Activated naive CD8-positive, alpha-beta T cell treated with anti-CD3 and anti-CD28 coated beads, Interleukin-2, amount 10 ng/mL, durations not matched to agents 7 days and 5 days (primary cell): ENCODE measurements around the gene ATP2C2. TPM values are rescaled to one million over a fixed set of nuclear protein-coding genes. Genes with fewer than 3 reads are reported as not detected.
"Not testable (repeated sequence)": the region's sequence is repeated elsewhere in the genome, so short reads cannot be mapped to it uniquely, and the experiment has no call there.

ENCODE experiments used
- ATAC-seq: fragments of 150-1000 bp; cut with Tn5 transposase; one replicate; pipeline ENCODE4 v1.10.0; 2021; ENCODE audit warnings: low read depth, moderate library complexity
- POLR2A ChIA-PET: fragments of 350-600 bp; sonication (Branson Sonifier 250); formaldehyde crosslinking; loops from one replicate; lab custom pipeline; 2021; ENCODE audit warnings: antibody characterized with exemption; lab: Charles Lee
- DNase-seq: peaks from one replicate; pipeline ENCODE4 v3.0.0; 2021
- H3K27ac Mint-ChIP-seq: one replicate; pipeline ENCODE4 v1.8.0; 2022; ENCODE audit warnings: mild to moderate bottlenecking, mixed read lengths
- H3K27me3 Mint-ChIP-seq: one replicate; pipeline ENCODE4 v1.8.0; 2022; ENCODE audit warnings: mild to moderate bottlenecking, moderate library complexity, mixed read lengths
- H3K36me3 Mint-ChIP-seq: one replicate; pipeline ENCODE4 v1.8.0; 2021; ENCODE audit warnings: mild to moderate bottlenecking, mixed read lengths
- H3K4me1 Mint-ChIP-seq: one replicate; pipeline ENCODE4 v1.8.0; 2021; ENCODE audit warnings: mixed read lengths
- H3K4me3 Mint-ChIP-seq: one replicate; pipeline ENCODE4 v1.8.0; 2022; ENCODE audit warnings: mild to moderate bottlenecking, moderate library complexity, mixed read lengths
- H3K9me3 Mint-ChIP-seq: one replicate; pipeline ENCODE4 v1.8.0; 2021; ENCODE audit warnings: mixed read lengths
- total RNA-seq, 2 experiments: library from RNA; stranded (reverse); gene quantifications; one replicate each; pipeline ENCODE4 v1.2.3, GENCODE V29; 2021

Gene ATP2C2
- total RNA-seq, 2 experiments from 2014 or later, result not detected

DNA sequence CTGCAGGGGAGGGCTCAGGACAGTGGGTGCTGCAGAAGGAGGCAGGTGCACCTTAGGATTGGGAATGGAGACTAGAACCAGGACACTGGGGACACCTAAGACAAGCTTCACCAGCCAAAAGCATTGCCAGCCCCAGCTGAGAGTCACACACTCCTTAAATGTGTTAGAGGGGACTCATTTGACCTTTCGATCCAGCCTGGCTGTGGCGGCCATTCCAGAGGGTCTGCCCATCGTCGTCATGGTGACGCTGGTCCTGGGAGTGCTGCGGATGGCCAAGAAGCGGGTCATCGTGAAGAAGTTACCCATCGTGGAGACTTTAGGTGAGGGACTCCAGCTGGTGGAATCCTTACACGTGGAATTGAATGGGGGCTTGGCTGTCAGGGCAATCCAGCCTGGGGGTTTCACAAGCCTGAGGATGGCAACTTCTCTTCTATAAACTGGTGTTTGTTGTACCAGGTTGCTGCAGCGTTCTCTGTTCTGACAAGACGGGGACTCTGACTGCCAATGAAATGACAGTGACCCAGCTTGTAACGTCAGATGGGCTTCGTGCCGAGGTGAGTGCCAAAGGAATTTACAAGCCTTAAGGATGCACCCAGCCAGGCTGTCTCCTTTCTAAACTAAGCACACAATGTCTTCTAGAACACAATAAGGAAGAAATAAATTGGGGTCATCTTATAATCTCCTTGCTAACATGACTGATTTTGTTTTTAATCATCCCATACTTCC, 70.8 kb downstream of the ATP2C2 start:
- ATAC-seq (no peak), DNase-seq (no peak)
- Mint-ChIP-seq H3K36me3 (no peaks in the 10 kb centered on the region), H3K4me3 (no peak overlapping the region), H3K27ac (no peak overlapping the region), H3K4me1 (no peaks in the 10 kb centered on the region), H3K9me3 (no peaks in the 10 kb centered on the region), H3K27me3 (peaks cover 20% of the 10 kb centered on the region)
- POLR2A ChIA-PET, result no interaction called here

DNA sequence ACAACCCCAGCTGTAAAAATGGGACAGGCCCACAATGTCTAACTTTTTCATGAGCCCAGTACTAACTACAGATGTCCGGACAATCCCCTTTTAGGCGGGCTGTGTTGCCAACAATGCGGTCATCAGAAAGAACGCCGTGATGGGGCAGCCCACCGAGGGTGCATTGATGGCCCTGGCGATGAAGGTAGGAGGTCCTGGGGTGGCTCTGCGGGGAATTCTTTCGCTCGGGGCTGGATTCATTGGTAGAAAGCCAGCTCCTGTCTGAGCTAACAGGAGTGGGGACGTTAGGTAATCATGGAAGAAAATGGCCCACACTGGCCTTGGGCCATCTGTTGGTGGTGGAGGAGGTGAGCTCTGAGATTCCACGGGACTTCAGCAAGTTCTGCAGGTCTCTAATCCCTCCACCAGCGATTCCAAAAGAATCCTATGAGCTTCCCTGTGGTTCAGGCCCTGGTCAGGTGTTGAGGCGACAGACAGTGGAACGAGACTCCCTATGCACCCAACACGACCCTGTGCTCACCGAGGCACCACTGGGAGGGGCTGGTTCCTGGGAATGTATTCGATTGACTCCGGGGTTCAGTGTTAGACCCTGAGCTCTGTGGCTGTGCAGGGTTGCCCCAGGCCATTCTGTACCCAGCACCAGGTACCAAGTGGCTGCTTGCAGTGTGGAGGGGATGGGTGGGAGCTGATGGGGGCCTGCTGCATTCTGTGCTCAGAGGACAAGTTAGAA, 74.2 kb downstream of the ATP2C2 start:
- Mint-ChIP-seq H3K4me1 (no peaks in the 10 kb centered on the region), H3K4me3 (no peak overlapping the region), H3K9me3 (no peaks in the 10 kb centered on the region), H3K36me3 (no peaks in the 10 kb centered on the region), H3K27me3 (peaks cover 30% of the 10 kb centered on the region), H3K27ac (no peak overlapping the region)
- no peak for DNase-seq
- POLR2A ChIA-PET, result no interaction called here
- ATAC-seq, result no peak

DNA sequence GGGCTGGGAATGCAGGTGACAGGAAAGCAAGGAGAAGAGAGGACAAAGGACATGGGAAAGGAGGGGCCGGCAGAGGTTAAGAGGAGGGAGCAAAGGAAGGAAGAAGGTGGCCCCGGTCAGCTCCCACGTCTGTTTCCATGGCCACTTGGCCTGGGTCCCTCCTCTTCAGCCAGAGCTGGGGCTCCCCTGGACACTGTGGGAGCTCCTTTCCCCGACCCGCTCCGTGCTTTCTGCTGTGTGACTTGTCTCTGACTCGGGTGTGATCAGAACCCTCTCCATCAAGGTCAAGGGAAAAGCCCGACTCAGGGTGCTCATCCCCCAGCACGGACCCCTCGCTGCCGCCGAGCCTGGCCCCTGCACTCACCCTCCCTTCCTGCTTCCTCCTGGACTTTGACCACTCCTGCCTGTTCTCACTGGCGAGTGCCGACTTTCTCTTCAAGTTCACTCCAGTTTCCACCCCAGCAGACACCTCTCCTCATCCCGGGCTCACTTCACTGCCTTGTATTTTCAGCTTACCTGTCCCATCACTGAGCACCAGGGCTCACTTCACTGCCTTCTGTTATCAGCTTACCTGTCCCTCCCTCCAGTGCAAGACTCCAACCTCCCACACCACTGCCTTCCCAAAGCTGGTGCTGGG, 74.9 kb downstream of the ATP2C2 start:
- ATAC-seq (no peak), DNase-seq (no peak)
- Mint-ChIP-seq H3K4me1 (no peaks in the 10 kb centered on the region), H3K4me3 (no peak overlapping the region), H3K27me3 (peaks cover 30% of the 10 kb centered on the region), H3K9me3 (no peaks in the 10 kb centered on the region), H3K27ac (no peak overlapping the region), H3K36me3 (no peaks in the 10 kb centered on the region)
- POLR2A ChIA-PET, result no interaction called here

DNA sequence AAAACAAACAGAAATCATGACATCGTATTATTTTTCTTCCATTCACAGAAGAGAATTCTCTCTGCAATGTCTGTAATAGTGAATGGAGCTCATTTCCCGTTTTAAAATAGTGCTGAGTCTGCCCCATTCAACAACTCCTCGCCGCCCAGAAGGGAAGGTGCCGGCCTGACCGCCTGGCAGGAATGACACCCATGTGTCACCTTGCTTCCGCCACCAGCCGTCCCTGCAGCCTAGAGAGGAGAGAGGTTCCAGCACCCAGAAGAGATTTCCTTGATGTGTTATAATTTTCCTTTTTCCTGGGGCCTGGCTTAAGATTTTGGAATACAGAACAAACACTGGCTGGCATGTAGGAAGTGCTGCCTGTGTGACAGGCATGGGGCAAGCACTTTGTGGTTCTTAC, 76.1 kb downstream of the ATP2C2 start:
- ATAC-seq (no peak), DNase-seq (no peak)
- no peak overlapping the region for H3K4me3 Mint-ChIP-seq
- H3K27ac Mint-ChIP-seq, result no peak overlapping the region
- peaks cover 32% of the 10 kb centered on the region for H3K27me3 Mint-ChIP-seq
- H3K4me1 Mint-ChIP-seq, result no peaks in the 10 kb centered on the region
- POLR2A ChIA-PET, result no interaction called here
- no peaks in the 10 kb centered on the region for H3K9me3 Mint-ChIP-seq
- no peaks in the 10 kb centered on the region for H3K36me3 Mint-ChIP-seq

DNA sequence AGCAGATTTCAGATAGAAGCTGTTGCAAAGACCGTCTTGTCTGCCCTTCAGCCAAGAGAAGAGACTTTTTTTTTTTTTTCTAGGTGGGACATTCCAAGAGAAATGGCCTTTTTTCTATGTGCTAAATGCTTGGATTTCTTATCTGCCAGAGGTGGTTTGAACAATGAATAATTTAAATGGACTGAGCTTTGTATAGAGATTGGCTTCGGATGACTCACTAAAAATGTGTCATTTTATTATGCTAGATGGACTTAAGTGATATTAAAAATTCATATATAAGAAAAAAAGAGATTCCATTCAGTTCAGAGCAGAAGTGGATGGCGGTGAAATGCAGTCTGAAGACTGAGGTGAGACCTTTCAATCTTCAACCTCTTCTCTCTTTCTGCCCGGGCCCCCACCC, 77.7 kb downstream of the ATP2C2 start:
- ATAC-seq, result no peak
- Mint-ChIP-seq H3K27ac (no peak overlapping the region), H3K27me3 (peaks cover 30% of the 10 kb centered on the region), H3K4me1 (no peaks in the 10 kb centered on the region), H3K36me3 (no peaks in the 10 kb centered on the region), H3K4me3 (no peak overlapping the region), H3K9me3 (no peaks in the 10 kb centered on the region)
- DNase-seq, result no peak
- POLR2A ChIA-PET, result no interaction called here

DNA sequence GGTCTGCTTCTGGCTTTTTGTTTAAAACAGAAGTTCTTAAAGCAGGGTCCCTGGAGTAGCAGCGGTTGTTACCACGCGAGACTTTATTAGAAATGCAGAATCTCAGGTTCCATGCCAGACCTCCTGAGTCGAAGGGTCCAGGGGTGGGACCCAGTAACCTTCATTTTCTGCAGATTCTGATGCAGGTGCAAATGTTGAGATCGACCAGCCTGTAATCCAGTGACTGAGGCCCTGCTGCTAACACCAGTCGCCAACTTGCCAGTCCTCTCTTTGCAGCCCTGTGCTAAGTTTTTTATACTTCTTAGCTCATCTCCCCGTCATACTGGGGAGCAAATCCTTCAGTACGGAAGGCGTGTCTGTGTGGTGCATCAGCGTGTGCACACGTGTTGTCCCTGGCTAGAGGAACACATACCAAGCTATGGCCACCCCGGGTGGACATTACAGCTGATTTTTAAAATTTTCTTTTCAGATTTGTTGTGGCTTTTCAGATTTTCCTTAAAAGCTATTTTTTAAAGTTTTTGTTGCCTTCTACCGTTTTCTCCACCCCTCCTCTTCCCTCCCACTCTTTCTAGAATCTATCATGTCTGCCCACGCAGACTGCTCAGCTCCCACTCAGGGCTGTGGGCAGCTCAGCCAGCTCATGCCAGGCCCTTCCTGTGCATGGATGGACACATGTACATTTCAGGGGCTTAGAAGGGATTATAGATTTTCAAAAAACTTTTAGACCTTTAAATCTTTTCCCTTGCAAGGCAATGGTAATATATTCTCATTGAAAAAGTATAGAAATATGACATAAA, 78.5 kb downstream of the ATP2C2 start:
- Mint-ChIP-seq H3K27ac (no peak overlapping the region), H3K9me3 (no peaks in the 10 kb centered on the region), H3K4me3 (no peak overlapping the region), H3K27me3 (peaks cover 30% of the 10 kb centered on the region), H3K36me3 (no peaks in the 10 kb centered on the region), H3K4me1 (no peaks in the 10 kb centered on the region)
- DNase-seq (no peak), ATAC-seq (no peak)
- POLR2A ChIA-PET, result interaction anchor here (0.5 kb wide), 1 partner anchor 435 kb away, joined by 3 read pairs; no protein-coding TSS in a partner anchor

DNA sequence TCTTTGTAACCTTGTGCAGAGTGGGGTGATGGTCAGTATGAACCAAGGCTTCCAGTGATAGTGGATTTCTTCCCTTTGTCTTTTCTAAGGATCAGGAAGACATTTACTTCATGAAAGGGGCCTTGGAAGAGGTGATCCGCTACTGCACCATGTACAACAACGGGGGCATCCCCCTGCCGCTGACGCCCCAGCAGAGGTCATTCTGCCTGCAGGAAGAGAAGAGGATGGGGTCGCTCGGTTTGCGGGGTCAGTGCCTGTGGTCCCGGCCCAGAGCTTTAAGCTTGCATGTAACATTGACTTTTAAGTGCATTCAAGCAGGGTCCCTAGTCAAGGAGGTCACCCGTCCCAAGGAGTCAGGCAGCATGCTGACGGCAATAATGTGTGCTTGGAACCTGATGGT, 80.1 kb downstream of the ATP2C2 start:
- H3K4me1 Mint-ChIP-seq, result no peaks in the 10 kb centered on the region
- POLR2A ChIA-PET, result no interaction called here
- no peak for DNase-seq
- no peak overlapping the region for H3K27ac Mint-ChIP-seq
- peaks cover 3% of the 10 kb centered on the region for H3K36me3 Mint-ChIP-seq
- no peaks in the 10 kb centered on the region for H3K9me3 Mint-ChIP-seq
- peaks cover 19% of the 10 kb centered on the region for H3K27me3 Mint-ChIP-seq
- no peak overlapping the region for H3K4me3 Mint-ChIP-seq
- no peak for ATAC-seq

DNA sequence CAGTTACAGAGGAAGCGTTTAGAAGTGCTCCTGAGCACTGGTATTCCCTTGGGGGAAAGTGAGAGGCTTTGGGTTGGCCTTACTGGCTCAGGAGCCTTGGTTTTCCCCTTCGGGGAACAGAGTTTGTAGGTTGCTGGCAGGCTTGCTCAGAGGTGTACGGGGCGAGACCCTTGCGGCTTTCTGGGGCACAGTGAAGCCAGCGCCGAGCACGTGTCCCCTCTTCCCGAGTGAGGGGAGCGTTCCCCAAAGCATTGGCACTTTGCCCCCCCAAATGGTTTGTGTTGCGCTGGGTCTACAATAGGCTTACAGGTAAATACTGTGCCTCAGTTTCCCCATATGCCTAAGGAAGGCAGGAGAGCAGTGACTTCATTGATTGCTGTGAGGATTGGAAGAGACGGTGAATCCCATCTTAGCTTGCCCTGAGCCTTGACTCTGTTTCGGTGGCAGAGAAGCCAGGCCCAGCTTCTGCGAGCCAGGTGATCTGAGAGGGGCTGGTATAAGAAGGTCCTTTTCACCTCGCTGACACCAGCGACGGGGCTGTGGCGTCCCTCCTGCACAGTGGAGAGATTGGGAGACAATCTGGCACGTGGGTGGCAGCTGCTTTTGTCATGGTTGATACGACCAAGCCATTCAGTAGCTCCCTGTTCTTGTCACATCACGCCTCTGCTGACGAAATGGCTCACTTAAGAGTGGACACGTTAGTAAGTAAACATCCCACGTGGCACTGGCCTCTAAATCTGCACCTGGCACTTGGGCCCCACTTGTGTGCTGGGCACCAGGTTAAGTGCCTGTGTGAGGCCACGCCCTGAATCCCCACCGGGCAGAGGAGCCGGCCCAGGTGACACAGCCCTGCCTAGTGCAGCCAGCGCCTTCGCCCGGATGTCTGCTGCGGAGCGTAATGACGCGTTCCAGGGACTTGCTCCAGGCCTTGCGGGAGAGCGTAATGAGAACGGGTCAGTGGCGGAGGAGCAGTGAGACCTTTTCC, 81.1 kb downstream of the ATP2C2 start:
- DNase-seq (peak; percentile 29), ATAC-seq (no peak)
- H3K27ac Mint-ChIP-seq, result no peak overlapping the region
- no peaks in the 10 kb centered on the region for H3K4me1 Mint-ChIP-seq
- H3K27me3 Mint-ChIP-seq, result peaks cover 10% of the 10 kb centered on the region
- H3K9me3 Mint-ChIP-seq, result no peaks in the 10 kb centered on the region
- H3K4me3 Mint-ChIP-seq, result no peak overlapping the region
- H3K36me3 Mint-ChIP-seq, result peaks cover 3% of the 10 kb centered on the region
- POLR2A ChIA-PET, result no interaction called here

DNA sequence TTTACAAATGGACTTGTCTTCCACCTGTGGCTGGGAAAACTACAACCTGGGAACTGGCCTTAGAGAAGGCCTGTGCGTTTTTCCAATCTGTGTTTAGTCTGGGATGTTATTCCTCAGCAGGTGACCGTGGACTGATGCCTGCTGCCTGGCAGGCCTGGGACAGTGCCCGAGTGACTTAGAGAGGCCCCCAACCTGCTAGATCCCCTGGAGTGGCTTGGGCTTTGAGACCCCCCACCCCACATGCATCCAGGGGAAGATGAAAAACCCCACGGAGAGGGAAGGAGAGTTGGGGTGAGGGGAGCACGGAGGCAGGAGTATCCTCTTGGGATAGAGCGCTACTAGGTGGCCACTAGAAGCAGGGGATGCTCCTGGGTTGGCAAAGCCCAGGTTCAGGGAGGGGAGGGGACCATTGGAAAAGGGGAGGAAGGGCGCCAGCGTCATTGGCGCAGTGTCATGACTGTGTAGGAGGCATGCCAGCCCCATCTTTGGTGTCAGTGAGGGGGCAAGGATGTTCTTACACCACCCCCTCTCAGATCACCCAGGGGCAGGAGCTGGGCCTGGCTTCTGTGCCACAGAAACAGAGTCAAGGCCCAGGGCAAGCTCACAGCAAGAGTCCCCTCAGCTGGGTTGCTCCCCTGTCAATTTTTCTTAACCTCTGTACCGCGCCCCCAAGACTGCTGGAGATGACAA, 82.0 kb downstream of the ATP2C2 start:
- H3K4me3 Mint-ChIP-seq, result no peak overlapping the region
- H3K4me1 Mint-ChIP-seq, result no peaks in the 10 kb centered on the region
- H3K27me3 Mint-ChIP-seq, result peaks cover 7% of the 10 kb centered on the region
- H3K36me3 Mint-ChIP-seq, result peaks cover 3% of the 10 kb centered on the region
- ATAC-seq (no peak), DNase-seq (peak; percentile 16)
- POLR2A ChIA-PET, result no interaction called here
- H3K27ac Mint-ChIP-seq, result no peak overlapping the region
- H3K9me3 Mint-ChIP-seq, result no peaks in the 10 kb centered on the region

DNA sequence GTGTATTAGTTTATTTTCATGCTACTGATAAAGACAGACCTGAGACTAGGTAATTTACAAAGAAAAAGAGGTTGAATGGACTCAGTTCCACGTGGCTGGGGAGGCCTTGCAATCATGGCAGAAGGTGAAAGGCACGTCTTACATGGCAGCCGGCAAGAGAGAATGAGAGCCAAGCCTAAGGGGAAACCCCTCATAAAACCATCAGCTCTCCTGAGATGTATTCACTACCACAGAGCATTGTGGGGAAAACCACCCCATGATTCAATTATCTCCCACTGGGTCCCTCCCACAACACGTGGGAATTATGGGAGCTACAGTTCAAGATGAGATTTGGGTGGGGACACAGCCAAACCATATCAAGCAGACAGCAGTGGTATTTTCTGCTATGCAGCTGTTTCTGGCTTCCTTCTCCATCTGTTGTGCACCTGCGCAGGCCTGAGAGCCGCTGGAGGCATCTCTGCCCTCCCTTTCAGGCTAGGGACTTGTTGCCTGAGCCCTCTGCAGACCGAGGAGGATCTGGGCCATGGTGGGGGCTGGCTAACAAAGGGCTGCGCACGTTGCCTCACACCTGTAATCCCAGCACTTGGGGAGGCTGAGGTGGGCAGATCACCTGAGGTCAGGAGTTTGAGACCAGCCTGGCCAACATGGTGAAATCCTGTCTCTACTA, 82.8 kb downstream of the ATP2C2 start:
- H3K4me1 Mint-ChIP-seq, H3K27me3 Mint-ChIP-seq, POLR2A ChIA-PET, ATAC-seq, H3K27ac Mint-ChIP-seq, H3K9me3 Mint-ChIP-seq, H3K4me3 Mint-ChIP-seq, H3K36me3 Mint-ChIP-seq: not testable (repeated sequence)
- DNase-seq, result peak; percentile 15

DNA sequence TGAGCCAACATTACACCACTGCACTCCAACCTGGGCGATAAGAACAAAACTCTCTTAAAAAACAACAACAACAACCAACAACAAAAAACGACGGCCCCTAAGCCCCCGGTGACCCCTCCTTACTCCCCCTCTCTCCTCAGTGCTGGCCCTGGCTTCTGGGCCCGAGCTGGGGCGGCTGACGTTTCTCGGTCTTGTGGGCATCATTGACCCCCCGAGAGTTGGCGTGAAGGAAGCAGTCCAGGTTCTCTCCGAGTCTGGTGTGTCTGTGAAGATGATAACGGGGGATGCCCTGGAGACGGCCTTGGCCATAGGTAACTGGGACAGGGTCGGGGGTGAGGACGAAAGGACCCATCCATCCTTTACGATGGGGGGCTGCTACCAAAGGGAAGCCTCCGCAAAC, 83.4 kb downstream of the ATP2C2 start:
- Mint-ChIP-seq H3K27ac (no peak overlapping the region), H3K9me3 (no peaks in the 10 kb centered on the region), H3K36me3 (peaks cover 3% of the 10 kb centered on the region), H3K4me3 (no peak overlapping the region), H3K27me3 (peaks cover 2% of the 10 kb centered on the region), H3K4me1 (no peaks in the 10 kb centered on the region)
- POLR2A ChIA-PET, result interaction anchor here (0.7 kb wide), 1 partner anchor 559 kb away, joined by 3 read pairs; the partner anchor contains the start of gene ZDHHC7
- DNase-seq, result peak; percentile 6
- ATAC-seq, result no peak
